GM18520 (cell line): ENCODE measurements around the gene TSSC4.

Experiments
- ATAC-seq: cut with Tn5 transposase; IDR thresholded peaks from one replicate; pipeline ENCODE4 v1.9.1; 2021; ENCODE audit not compliant: unreplicated experiment

TSSC4 gene

DNA sequence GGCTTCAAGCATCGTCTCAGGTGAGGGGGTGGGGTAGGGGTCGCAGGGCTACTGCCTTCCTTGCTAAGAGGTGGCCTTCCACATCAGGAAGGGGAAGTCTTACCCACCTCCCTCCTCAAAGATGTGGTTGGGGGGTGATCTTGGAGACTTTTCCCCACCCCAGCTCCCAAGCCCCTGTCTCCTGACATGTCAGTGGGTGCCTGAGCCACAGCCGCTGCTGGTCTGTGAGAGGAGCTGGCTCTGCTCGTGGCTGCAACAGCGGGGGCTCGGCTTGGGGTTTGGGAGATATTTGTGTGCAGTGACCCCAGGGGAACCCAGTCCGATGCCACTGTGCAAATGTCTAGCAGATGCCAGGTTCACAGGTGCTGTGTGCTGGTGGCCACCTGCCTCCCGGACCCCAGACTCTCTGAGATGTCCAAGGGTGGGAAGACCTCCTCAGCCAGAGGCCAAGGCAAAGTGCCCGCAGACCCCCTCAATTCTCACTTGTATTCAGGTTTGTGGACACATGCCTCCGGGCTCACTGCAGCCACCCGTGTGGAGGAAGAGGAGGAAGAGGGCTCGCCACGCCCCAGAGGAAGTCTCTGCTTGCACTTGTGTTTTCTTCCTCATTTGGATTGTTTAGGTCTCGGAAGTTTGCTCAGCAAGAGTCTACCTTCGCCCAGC is 46.2 kb downstream of the TSSC4 start:
- ATAC-seq, result no peak

DNA sequence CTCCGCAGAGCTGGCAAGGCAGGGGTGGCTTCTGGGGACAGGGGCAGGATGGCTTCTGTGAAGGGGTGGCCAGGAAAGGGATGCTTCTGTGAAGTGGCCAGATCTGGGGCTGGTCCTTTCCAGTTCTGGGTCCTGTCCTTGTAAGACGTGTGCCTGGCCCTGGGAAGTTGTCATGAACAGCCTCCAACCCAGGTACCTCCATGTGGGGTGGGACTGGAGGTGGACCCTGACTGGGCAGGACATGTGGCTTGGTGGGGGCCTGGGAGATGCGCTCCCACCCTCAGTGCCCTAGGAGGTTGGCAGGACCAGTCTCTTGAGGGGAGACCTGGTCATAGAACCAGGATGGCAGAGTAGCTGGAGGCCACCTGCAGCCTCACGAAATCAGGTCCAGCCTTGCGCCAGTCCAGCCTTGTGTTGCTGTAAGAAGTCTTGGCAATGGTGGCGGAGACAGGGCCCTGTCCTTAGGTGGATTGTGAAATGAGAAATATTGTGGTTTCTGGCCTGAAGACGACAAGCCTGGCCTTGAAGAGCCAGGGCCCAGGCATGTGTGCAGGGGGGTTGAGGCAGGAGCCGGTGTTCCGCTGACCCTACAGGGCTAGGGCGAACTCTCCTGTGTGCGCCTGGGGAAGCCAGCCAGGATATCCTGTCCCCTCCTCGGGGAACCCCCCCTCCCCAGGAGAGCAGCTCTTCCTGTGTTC is 46.9 kb downstream of the TSSC4 start:
- no peak for ATAC-seq

DNA sequence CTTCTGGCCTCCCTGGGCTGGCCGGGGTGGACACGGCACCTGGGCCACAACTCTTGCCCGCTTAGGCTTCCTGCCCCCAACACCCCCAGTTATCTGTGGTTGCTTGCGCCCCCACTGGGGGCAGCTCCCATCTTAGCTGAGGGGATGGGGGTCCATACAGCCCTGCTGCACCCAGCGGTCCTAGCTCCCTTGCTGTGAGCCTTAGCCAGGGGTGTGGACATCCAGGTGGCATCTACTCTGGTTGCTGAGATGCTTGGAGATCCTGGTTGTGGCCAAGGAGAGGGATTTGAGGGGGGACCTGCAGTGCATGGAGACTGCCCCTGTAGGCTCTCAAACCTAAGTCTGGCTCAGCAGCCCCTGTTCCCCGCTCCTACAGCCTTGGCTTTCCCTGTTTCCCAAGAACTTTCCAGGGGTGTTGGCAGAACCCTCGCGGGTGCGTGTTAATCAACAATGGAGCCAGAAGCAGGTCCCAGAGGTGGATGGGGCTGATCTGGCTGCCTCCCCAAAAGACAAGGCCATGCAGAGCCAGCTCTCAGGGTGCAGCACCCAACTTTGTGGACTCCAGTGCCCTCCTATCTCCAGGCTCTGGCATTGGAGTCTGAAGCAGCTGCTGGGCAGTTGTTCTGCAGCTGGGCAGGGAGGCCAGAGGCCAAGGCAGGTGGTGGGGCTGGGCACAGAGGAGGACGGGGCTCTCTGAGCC is 47.6 kb downstream of the TSSC4 start:
- ATAC-seq, result no peak

DNA sequence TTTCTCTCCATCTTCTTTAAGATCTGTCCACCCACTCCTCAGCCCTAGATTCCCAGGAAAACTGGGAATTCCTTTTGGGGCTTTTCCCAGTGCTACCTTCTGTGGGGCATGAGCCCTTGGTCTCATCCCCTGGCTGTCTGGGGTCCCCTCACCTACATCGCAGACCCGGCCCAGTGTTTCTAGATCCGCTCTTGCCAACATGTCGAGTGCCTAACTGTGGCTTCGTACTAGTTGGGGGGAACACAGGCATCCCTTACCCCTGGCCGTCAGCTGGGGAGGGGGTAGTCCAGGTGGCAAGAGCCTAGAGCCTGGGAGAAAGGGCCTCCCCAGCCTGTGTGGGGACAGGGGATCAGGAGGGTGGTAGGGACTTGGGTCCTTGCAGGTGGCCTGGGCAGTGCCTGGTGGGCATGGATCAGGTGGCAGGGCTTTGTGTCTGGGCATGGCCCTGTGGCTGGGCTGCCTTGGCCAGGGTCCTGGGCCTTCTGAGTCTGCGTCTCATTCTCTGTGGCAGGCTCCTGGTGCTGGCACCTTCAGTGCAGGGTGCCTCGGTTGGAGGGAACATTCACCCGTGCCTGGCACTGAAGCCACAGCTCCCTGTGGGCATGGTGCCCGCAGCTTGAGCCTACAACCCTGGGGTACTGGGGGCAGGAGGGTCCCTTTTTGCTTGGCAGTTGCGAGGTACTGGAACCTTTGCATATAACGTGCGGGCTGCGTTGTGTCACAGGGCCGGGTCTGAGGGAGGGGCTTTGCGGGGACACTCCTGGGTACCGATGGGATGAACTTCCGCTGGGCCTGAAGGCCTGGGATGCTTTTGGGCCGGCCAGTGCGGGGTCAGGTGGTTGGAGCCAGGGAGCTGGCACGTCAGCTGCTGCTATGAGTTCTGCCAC is 48.4 kb downstream of the TSSC4 start:
- ATAC-seq, result no peak

DNA sequence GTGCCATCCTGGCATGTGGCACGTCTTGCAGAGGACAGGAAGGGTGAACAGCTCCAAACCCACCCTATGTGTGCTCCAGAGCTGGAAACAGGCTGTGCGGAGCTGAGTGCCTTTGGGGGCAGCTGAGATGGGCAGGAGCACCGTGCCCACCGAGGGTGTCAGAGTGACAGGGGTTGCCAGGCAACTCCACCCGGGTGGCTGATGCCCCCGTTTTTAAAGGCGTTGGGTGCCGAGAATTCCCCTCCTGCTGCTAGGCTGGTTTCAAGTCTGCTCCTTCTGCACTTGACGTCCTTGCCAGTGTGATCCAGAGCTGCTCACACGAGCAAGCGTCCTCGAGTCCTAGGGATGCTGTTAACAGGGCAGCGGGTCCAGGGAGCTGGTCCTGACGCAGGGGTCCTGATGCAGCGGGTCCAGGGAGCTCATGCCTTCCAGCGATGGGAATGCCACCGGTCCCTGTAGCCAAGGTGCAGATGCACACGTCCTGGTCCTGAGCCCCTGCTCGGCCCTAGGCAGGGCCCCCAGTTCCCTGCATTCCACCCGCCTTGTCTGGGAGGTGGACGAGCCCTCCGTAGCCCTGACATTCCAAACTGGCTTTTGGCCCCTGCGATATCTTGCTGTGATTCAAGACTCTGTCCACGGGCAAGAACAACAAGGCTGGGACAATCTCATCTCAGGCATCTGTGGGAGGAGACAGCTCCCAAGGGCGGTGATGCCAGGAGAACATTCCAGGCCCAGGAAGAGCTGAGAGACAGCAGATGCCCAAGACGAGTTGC is 49.2 kb downstream of the TSSC4 start:
- no peak for ATAC-seq

DNA sequence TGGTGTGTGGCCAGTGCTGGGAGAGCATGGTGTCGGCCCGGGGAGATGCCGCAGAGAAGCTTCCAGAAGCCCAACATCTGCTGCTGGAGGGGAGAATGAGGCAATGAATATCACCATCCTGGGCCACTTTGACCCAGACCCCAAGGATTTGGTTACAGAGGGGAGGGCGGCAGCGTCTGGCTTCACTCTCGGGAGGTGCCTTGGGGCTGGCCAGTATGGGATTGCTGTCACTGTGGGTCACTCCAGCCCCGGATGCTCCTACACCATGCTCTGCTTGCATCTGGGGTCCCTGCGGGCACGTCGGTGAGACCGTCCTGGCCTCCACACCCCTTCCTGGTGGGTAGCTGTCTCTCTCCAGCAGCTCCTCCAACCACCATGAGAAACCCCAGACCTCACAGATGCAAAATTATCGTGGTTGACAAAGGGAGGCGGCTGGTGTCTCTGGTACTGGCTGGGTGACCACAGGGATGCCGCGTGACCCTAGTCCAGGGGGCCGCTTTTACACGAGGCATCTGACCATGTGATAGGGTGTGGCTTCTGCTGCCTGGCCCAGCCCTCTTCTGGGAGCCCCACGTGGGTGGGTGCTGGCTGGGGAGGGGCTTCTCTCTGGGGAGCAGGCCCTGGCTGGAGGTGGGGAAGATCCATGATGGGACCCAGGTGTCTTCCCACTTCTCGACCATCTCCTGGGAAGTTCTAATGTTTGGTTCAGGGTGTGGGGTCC is 49.9 kb downstream of the TSSC4 start:
- no peak for ATAC-seq

DNA sequence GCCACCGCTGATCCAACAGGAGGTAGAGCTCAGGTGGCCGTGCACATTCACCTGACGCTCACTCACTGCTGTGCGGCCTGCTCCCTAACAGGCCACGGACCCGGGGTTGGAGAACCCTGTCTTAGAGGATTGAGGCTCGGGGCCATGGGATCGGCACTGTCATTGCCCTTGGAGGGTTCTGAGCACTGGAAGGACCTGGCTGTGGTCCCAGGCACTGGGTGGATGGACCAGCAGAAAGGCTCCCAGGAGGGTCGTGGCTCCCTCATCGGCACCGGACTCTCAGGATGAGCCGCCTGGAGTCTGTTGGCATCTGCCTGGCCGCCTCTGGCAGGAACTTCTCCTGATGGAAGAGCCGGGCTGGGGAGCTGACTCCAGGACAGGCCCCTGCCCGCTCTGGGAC is 50.8 kb downstream of the TSSC4 start:
- no peak for ATAC-seq

DNA sequence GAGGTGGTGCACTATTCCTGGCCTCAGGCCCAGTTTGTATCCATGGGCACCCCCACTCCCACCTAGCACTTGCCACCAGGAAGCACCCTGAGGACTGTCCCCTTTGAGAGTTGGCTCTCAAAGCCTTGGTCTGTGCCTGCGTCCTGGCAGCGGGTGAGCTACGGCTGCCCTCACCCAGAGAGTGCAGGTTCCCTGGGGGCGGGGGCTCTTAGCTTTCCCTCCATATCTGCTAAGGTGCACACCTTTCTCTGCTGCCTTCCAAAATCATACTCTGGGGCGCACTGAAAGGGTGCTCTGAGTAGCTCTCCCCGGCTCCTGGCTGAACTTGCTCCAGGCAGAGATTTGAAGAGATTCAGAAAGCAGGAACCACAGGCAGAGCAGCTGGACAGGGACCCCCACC is 51.4 kb downstream of the TSSC4 start:
- no peak for ATAC-seq

DNA sequence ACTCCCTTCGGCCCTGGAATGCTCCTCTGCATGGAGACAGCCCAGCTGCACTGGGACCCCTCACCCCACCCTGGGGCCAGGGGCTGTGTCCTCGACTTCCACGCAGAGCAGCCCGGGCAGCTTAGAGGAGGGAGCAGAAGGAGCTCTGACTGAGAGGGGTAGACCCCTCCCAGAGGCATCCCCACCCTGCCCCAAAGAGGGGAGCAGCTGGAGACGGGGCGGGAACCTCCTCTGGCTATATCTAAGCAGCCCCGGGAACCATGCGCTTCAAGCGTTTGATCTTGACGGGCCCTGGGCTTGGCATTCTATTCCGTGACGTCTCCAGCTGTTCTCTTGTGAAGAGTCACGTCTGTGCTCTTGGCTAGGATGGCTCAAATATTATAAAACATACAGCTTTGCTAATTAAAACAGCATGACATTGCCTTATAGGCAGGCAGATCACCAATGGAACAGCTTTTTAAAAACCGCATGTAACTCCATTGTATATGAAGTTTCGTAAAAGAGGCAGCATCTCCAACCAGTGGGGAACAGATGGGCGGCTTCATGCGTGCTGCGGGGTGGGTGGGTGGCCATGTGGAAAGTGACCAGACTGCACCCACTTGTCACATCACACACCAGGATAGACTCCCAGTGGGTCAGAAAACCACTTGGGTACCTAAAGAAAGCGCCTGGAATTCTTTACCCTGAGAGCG is 51.9 kb downstream of the TSSC4 start:
- ATAC-seq, result no peak

DNA sequence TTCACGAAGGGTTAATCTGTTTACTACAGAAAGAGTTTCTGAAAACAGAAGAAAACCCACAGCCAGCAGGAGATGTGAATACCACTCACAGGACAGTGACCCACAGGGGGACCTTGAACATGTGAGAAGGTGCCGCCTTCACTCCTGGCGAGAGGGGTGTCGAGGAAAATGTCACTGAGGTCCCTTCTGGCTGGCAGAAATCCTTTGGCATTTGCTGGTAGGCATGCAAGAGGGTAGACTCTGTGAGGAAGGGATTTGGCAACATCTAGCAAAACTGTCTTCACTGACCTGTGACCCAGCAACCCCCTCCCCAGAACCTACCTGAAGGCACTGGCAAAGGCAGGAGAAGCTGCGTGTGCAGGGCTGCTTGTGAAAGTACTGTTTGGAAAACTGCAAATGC is 52.9 kb downstream of the TSSC4 start:
- no peak for ATAC-seq
